ENCODE results near the gene NFIA. TPM values are rescaled to one million over a fixed set of nuclear protein-coding genes. Genes with fewer than 3 reads are reported as not detected.

NFIA gene
- total and polyA plus RNA-seq, 8 donors: 9.6 to 108 (median 37.2) TPM

DNA sequence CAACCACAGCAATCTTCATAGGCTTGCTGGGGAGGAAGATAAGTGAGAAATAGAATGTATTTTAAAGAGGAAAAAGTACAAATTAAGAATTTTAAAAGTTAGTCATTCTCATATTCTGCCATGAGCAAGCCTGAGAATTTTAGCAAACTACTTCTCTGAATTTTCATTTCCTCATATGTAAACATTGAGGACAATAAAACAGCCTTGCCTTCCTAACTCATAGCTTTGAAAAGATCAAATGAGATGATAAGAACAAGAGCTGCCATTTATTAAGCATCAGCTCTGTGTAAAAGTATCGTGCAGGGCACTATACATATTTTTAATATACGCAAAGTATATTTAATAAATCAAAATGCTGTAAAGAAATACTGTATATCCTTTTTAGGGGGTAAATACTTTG lies 286.0 kb downstream of the NFIA start:
- Histone ChIP-seq H3K4me3 (no peak overlapping the region), H3K27me3 (no peaks in the 10 kb centered on the region), H3K27ac (no peak overlapping the region), H3K4me1 (no peaks in the 10 kb centered on the region), H3K36me3 (peaks cover 0 to 22% (median 12%) of the 10 kb centered on the region in 4 donors), H3K9me3 (no peaks in the 10 kb centered on the region)
- 88 to 96% (median 95%) methylated on average over 2 of the region's 2 CpGs for WGBS, 5 donors
- TF ChIP-seq EP300 (IDR thresholded peaks at IDR 0.05) (no peak), POLR2A (IDR thresholded peaks at IDR 0.05) (no peak), POLR2AphosphoS5 (IDR thresholded peaks at IDR 0.05) (no peak)
- TF ChIP-seq, protein P1, sequence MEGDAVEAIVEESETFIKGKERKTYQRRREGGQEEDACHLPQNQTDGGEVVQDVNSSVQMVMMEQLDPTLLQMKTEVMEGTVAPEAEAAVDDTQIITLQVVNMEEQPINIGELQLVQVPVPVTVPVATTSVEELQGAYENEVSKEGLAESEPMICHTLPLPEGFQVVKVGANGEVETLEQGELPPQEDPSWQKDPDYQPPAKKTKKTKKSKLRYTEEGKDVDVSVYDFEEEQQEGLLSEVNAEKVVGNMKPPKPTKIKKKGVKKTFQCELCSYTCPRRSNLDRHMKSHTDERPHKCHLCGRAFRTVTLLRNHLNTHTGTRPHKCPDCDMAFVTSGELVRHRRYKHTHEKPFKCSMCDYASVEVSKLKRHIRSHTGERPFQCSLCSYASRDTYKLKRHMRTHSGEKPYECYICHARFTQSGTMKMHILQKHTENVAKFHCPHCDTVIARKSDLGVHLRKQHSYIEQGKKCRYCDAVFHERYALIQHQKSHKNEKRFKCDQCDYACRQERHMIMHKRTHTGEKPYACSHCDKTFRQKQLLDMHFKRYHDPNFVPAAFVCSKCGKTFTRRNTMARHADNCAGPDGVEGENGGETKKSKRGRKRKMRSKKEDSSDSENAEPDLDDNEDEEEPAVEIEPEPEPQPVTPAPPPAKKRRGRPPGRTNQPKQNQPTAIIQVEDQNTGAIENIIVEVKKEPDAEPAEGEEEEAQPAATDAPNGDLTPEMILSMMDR (IDR thresholded peaks at IDR 0.05): no peak
- intact Hi-C loops (cut with DNase I; ENCODE audit: low total_unique reads): no loop called here
- no peak for DNase-seq

DNA sequence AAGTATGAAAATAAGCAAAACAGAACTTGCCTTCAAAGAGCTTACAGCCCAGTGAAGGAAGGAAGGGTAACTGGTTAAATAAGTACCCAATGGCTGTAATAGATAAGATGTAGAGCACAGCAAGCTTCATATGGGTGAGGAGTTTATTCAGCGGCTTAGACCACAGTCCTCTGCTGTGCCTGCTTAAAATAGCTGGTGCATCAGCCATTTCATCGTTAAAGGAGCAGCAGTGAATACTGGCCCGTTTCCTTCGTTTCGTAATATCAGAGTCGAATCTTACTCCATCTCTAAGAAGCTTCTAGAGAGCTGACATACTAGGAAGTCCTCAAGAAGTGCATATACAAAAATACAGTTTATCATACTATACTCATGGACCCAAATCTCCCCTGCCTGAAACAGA lies 286.5 kb downstream of the NFIA start:
- Histone ChIP-seq H3K4me1 (no peaks in the 10 kb centered on the region), H3K9me3 (no peaks in the 10 kb centered on the region), H3K27me3 (no peaks in the 10 kb centered on the region), H3K4me3 (no peak overlapping the region), H3K36me3 (peaks cover 0 to 22% (median 11%) of the 10 kb centered on the region in 4 donors), H3K27ac (no peak overlapping the region)
- no peak for DNase-seq
- TF ChIP-seq POLR2A (IDR thresholded peaks at IDR 0.05) (no peak), POLR2AphosphoS5 (IDR thresholded peaks at IDR 0.05) (no peak), EP300 (IDR thresholded peaks at IDR 0.05) (no peak)
- TF ChIP-seq, protein P1 (IDR thresholded peaks at IDR 0.05): no peak
- intact Hi-C loops (cut with DNase I; ENCODE audit: low total_unique reads): no loop called here
- 84 to 95% (median 92%) methylated on average over 6 of the region's 6 CpGs for WGBS, 5 donors

DNA sequence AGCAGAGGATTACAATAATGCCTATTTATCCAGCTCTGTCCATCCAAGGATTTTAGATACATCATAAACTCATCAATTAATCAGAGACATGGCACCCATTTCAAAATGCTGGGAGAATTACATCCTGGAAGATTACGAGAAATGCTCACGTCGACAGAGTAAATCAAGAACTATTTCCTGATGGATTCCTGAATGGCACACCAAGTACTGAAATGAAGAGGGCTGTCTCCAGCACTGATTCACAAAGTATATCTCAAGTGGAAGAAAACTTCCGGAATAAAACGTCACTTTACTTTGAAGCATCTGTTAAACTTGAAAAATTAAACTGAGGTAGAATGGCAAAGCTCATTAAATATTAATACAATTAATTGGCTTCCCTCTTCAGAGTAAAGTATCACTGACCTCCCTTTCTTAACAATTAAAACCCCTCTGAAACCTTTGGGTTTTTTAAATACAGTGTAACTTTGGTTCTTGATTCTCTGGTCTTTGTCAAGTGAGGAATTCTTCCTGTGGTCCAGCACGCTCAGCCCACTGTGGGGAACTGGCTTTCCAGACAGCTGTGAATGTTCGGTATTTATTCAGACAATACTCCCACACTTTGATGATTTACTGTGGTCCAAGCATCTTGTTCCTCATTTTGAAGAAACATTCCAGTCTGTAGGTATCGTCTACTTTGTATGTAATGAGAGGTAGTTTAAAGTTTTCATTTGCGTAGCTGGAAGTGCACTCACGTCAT lies 288.0 kb downstream of the NFIA start:
- DNase-seq: no peak
- H3K27ac ChIP-seq: no peak overlapping the region

DNA sequence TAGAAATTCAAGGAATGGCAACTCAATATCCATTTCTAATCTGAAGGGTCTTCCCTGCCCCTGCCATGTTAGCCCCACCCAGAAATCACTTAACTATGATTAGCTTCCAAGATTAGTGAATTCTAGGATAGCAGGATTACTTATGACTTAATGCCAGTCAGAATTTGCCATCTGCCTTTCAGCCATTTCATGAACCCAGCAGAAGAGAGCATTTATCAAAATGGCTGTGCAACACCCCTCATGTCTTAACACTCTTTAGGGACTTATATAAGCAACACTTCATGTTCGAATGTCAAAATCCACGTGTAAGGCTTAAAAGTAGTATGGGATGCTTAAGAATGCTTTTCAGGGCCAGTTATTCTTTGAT lies 288.5 kb downstream of the NFIA start:
- Histone ChIP-seq H3K4me3 (no peak overlapping the region), H3K9me3 (no peaks in the 10 kb centered on the region), H3K4me1 (no peaks in the 10 kb centered on the region), H3K36me3 (peaks cover 0 to 22% (median 10%) of the 10 kb centered on the region in 4 donors), H3K27me3 (no peaks in the 10 kb centered on the region), H3K27ac (no peak overlapping the region)
- DNase-seq: no peak
- TF ChIP-seq POLR2AphosphoS5 (IDR thresholded peaks at IDR 0.05) (no peak), POLR2A (IDR thresholded peaks at IDR 0.05) (no peak), EP300 (IDR thresholded peaks at IDR 0.05) (no peak)
- TF ChIP-seq, protein P1 (IDR thresholded peaks at IDR 0.05): no peak
- 91 to 99% (median 95%) methylated on average over 2 of the region's 2 CpGs for WGBS, 5 donors
- intact Hi-C loops (cut with DNase I; ENCODE audit: low total_unique reads): no loop called here

More for the DNA sequence above, 288.0 kb downstream of the NFIA start:
- H3K4me1 ChIP-seq: no peaks in the 10 kb centered on the region
- no peaks in the 10 kb centered on the region for H3K9me3 ChIP-seq
- no peaks in the 10 kb centered on the region for H3K27me3 ChIP-seq
- H3K36me3 ChIP-seq: peaks cover 0 to 22% (median 10%) of the 10 kb centered on the region in 4 donors
- 92 to 97% (median 96%) methylated on average over 10 of the region's 10 CpGs for WGBS, 5 donors
- intact Hi-C loops (cut with DNase I; ENCODE audit: low total_unique reads): no loop called here
- TF ChIP-seq POLR2AphosphoS5 (IDR thresholded peaks at IDR 0.05): no peak
- TF ChIP-seq POLR2A (IDR thresholded peaks at IDR 0.05): no peak
- TF ChIP-seq, protein P1 (IDR thresholded peaks at IDR 0.05): no peak
- no peak for TF ChIP-seq EP300 (IDR thresholded peaks at IDR 0.05)
- no peak overlapping the region for H3K4me3 ChIP-seq
